HepG2 (cell line): ENCODE results near the gene TNFRSF25. TPM values are rescaled to one million over a fixed set of nuclear protein-coding genes. Genes with fewer than 3 reads are reported as not detected.

Experiments
- DMTF1 ChIP-seq: sonication (generic); formaldehyde crosslinking; IDR thresholded peaks from 2 replicates; pipeline ENCODE4 v1.4.0; 2020; ENCODE audit warnings: mild to moderate bottlenecking, missing genetic modification reagents
- GMEB1 ChIP-seq: sonication (generic); formaldehyde crosslinking; IDR thresholded peaks from 2 replicates; pipeline ENCODE4 v1.5.1; 2020; ENCODE audit warnings: missing genetic modification reagents, mild to moderate bottlenecking, borderline replicate concordance
- KDM1A ChIP-seq: IDR thresholded peaks from 2 replicates; pipeline ENCODE4 v1.6.1; 2016; ENCODE audit warnings: missing compliant biosample characterization
- MNT ChIP-seq: fragments of 450-650 bp; IDR thresholded peaks from 2 replicates; pipeline ENCODE4 v1.6.1; 2016
- NBN ChIP-seq: fragments of 450-650 bp; conservative IDR thresholded peaks from 2 replicates; pipeline ENCODE4 v1.6.1; 2017
- SNAPC4 ChIP-seq: sonication (generic); formaldehyde crosslinking; IDR thresholded peaks from 2 replicates; pipeline ENCODE4 v1.4.0; 2020; ENCODE audit warnings: mild to moderate bottlenecking, missing genetic modification reagents
- YY1 ChIP-seq: IDR thresholded peaks from 2 replicates; pipeline ENCODE4 v1.6.1; 2011; ENCODE audit warnings: low read length, low read depth, moderate library complexity, mild to moderate bottlenecking; ENCODE audit not compliant: insufficient read depth, insufficient replicate concordance
- polyA plus RNA-seq, 8 experiments: library from polyadenylated mRNA; depleted of rRNA in 3 of 8; stranded (reverse) in 7 of 8; unstranded in 1 of 8; fragments of >200 nt; fragmentation: Illumina TruSeq in 4 of 8; extraction: Trizol in 4 of 8; gene quantifications; 2 replicates each; pipeline versions ENCODE4 v1.2.1 to v1.2.3, GENCODE V29; 2011 to 2016; ENCODE audit warnings: low read depth in 4 of 8, missing spikeins in 1 of 8, mixed read lengths in 1 of 8; ENCODE audit not compliant: insufficient read depth in 1 of 8
- total RNA-seq, 5 experiments: library from RNA; depleted of rRNA; stranded (reverse); fragments of >200 nt; fragmentation: Illumina TruSeq; extraction: Trizol; gene quantifications; 2 replicates each; pipeline ENCODE4 v1.2.3, GENCODE V29; 2016; ENCODE audit warnings: low read depth in 1 of 5

The TNFRSF25 gene
- total and polyA plus RNA-seq, 2 of the 13 experiments (the other 11 are each of a cell fraction or from before 2014, with no cell fraction given): 1.4 to 1.5 TPM

GRCh38 chr1:6512245-6512907, 46.4 kb upstream of the TNFRSF25 start (continued):
- TF ChIP-seq NBN (no peak), YY1 (no peak), DMTF1 (CRISPR knock-in tag) (no peak), MNT (no peak), KDM1A (no peak), GMEB1 (CRISPR knock-in tag) (no peak), SNAPC4 (no peak)
